Neural cell (in vitro differentiated cells): ENCODE measurements around the gene OTX2.

Source experiments
- POLR2AphosphoS5 ChIP-seq: IDR thresholded peaks from 2 replicates; pipeline ENCODE4 v1.6.1; 2012
- TF ChIP-seq, protein P1 (sequence below): IDR thresholded peaks from 2 replicates; pipeline ENCODE4 v1.6.1; 2012; ENCODE audit warnings: borderline replicate concordance
- TF ChIP-seq, protein P2 (sequence below): fragments of 450-650 bp; IDR thresholded peaks from 2 replicates; pipeline ENCODE4 v1.5.1; 2014; ENCODE audit warnings: antibody characterized with exemption, mild to moderate bottlenecking, moderate library complexity; ENCODE audit not compliant: poor library complexity, severe bottlenecking

DNA sequence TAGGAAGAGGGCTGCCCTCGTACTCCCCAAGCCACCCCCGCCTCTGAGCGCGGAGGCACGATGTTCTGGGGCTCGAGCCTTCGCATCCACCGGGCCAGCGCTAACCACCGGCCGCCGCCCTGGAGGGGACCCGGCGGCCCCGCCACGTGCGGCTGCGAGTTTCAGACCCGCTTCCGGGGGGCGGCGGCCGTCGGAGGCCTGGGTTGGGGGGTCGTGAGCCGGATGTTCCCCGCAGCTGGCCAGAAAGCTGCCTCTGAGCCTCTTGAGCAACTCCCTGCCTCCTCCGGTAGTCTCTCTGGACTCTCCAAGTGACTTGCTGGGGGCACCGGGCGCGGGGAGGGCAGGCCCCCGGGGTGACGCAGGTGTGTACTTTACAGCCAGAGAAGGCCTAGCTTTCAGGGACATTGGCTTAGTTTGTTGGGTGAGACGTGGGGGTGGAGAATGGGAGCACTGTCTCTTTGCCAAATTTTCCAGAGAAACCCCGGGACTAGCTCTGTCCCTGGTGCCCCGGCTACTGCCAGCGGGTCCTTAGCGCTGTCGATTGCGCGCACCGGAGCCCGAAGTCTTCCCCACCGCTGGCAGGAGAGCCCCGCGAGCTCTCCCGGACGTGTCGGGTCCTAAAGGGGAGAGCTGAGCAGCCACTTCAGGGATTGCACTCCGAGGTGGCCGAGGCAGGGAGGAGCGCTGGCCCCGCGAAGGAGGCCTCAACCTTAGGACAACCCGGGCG lies 15.6 kb downstream of the OTX2 start:
- TF ChIP-seq, protein P1, sequence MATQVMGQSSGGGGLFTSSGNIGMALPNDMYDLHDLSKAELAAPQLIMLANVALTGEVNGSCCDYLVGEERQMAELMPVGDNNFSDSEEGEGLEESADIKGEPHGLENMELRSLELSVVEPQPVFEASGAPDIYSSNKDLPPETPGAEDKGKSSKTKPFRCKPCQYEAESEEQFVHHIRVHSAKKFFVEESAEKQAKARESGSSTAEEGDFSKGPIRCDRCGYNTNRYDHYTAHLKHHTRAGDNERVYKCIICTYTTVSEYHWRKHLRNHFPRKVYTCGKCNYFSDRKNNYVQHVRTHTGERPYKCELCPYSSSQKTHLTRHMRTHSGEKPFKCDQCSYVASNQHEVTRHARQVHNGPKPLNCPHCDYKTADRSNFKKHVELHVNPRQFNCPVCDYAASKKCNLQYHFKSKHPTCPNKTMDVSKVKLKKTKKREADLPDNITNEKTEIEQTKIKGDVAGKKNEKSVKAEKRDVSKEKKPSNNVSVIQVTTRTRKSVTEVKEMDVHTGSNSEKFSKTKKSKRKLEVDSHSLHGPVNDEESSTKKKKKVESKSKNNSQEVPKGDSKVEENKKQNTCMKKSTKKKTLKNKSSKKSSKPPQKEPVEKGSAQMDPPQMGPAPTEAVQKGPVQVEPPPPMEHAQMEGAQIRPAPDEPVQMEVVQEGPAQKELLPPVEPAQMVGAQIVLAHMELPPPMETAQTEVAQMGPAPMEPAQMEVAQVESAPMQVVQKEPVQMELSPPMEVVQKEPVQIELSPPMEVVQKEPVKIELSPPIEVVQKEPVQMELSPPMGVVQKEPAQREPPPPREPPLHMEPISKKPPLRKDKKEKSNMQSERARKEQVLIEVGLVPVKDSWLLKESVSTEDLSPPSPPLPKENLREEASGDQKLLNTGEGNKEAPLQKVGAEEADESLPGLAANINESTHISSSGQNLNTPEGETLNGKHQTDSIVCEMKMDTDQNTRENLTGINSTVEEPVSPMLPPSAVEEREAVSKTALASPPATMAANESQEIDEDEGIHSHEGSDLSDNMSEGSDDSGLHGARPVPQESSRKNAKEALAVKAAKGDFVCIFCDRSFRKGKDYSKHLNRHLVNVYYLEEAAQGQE = no peak
- TF ChIP-seq, protein P2, sequence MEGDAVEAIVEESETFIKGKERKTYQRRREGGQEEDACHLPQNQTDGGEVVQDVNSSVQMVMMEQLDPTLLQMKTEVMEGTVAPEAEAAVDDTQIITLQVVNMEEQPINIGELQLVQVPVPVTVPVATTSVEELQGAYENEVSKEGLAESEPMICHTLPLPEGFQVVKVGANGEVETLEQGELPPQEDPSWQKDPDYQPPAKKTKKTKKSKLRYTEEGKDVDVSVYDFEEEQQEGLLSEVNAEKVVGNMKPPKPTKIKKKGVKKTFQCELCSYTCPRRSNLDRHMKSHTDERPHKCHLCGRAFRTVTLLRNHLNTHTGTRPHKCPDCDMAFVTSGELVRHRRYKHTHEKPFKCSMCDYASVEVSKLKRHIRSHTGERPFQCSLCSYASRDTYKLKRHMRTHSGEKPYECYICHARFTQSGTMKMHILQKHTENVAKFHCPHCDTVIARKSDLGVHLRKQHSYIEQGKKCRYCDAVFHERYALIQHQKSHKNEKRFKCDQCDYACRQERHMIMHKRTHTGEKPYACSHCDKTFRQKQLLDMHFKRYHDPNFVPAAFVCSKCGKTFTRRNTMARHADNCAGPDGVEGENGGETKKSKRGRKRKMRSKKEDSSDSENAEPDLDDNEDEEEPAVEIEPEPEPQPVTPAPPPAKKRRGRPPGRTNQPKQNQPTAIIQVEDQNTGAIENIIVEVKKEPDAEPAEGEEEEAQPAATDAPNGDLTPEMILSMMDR = no peak
- no peak for TF ChIP-seq POLR2AphosphoS5
